Activated CD4-positive, alpha-beta T cell treated with anti-CD3 and anti-CD28 coated beads, Interleukin-2, Interleukin-4, amounts not matched to agents 100 ng/mL and 50 ng/mL, durations not matched to agents 16 hours and 8 hours (primary cell): ENCODE results near the gene XRCC1.
"Not testable (repeated sequence)": the region's sequence is repeated elsewhere in the genome, so short reads cannot be mapped to it uniquely, and the experiment has no call there.

ENCODE experiments used
- DNase-seq: peaks from one replicate; pipeline ENCODE4 v3.0.0-alpha.2; 2020; ENCODE audit warnings: low spot score

The XRCC1 gene

DNA sequence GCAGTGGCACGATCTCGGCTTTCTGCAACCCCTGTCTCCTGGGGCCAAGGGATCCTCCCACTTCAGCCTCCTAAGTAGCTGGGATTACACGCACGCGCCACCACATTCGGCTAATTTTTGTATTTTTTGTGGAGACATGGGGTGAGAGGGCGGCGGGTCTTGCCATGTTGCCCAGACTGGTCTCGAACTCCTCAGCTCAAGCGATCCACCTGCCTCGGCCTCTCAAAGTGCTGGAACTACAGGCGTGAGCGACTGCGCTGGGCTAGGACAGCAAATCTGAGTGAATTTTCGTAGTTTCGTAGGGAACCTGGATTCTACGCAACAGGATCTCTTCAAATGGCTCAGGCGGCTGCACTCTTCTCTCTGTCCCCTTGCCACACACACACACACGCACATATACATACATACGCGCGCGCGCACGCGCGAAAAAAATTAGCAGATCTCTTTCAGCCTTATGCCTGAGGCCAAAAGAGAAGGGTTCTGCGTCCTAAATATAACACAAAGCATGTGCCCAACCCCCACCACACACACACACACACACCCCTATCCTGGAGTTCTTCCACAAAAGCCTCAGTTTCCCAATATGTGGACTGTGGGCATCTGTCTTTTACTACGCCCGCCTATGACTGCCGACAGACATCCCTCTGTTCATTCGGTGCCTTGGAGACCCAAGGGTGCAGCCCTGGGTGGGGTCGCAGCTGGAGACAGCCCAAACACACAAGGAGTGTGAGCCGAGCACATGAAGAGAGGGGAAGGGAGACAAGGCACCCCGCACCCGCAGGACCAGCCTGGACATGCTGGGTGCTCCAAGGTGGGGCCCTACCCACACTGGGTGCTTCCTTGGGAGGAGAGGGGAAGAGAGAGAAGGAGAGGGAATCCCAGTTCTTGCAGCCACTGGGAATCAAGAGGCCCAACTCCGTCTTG, 890 bp upstream of the XRCC1 start:
- no peak for DNase-seq

- no peak for DNase-seq
Measured at GRCh38 chr19:43574424-43575155, 737 bp downstream of the XRCC1 start.

GRCh38 chr19:43572171-43572588, 3.1 kb downstream of the XRCC1 start:
- no peak for DNase-seq

GRCh38 chr19:43570174-43570791, 5.0 kb downstream of the XRCC1 start:
- DNase-seq = no peak

- no peak for DNase-seq
Measured at GRCh38 chr19:43569657-43570056, 5.7 kb downstream of the XRCC1 start.

DNA sequence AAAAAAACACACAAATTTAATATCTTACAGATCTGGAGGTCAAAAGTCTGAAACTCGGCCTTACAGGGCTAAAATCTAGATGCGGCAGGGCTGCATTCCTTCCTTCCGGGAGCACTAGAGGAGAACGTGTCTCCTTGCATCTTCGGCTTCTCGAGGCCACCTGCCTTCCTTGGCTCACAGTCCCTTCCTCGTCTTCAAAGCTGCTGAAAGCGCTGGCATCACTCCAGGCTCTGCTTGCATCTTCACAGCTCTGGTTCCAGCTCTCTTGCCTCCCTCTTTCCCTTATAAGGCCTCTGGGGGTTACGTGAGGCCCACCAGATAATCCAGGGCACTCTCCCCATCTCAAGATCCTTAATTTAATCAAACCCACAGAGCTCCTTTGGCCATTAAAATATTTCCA, 10.5 kb downstream of the XRCC1 start:
- DNase-seq = no peak

GRCh38 chr19:43563816-43564457, 11.4 kb downstream of the XRCC1 start:
- DNase-seq = no peak

- peak; percentile 86 for DNase-seq
Measured at GRCh38 chr19:43562698-43563241, 12.6 kb downstream of the XRCC1 start.

- DNase-seq = no peak
Measured at GRCh38 chr19:43562226-43562697, 13.1 kb downstream of the XRCC1 start.

DNA sequence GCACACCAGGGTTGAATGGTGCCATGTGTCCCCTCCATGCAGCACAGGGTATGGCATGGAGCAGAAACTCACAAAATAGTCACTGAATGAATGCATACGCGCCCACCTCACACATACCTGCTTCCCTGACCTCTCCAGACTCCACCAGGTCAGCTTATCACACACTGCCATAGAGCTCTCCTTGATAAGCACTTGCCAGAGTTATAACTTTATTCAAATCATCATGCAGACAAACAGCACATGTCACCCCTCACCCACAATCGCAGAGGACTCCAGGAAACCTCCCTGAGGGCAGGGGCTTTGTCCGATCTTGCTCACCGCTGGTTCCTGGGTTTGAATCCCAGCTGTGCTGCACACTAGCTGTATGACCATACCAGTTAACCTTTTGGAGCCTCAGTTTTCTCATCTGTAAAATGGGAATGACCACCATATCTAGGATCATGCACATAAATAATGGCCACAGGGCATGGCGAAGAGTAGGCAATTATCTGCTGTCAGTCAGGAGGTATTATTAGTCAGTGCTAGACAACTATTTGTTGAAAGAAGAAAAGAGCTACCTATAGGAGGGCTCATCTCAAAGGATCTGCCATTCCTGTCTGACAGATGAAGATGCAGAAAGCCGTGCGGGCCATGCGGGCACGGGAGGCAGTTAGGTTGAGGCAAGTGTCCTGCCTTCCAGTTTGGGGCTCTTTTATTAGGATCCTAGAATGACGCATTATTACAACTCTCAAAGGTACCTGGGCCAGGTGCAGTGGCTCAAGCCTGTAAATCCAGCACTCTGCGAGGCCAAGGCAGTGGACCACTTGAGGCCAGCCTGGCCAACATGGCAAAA, 14.0 kb downstream of the XRCC1 start:
- DNase-seq = no peak

- no peak for DNase-seq
Measured at GRCh38 chr19:43560687-43561086, 14.6 kb downstream of the XRCC1 start.

DNA sequence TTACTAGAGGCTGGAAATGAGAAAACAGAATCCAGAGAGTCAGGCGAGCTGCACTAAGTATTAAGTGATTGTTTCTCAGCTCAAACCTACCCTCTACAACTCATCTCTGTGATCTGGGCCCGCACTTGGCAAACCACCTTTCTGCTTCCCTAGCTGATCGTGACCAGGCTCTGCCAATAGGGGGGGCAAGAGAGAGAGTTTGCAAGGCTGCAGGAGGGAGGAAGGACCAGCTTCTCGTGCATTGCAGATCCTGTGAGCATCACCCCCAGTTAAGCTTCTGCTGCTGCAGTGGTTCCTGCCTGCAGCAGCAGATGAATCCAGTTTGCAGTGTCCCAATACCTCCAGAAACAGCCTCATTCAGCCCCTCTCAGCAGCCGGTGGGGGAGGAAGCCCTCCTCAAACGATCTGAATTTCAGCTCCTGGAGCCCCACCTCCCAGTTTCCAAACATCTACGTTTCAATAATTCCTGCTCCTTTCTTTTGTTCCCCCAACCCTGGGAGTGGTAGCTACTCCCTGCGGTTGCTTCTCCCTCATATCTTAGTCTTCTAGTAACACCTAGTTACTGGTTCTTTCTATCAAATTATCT, 20.0 kb downstream of the XRCC1 start:
- peak; percentile 85 for DNase-seq

- no peak for DNase-seq
Measured at GRCh38 chr19:43554317-43554895, 20.9 kb downstream of the XRCC1 start.

DNA sequence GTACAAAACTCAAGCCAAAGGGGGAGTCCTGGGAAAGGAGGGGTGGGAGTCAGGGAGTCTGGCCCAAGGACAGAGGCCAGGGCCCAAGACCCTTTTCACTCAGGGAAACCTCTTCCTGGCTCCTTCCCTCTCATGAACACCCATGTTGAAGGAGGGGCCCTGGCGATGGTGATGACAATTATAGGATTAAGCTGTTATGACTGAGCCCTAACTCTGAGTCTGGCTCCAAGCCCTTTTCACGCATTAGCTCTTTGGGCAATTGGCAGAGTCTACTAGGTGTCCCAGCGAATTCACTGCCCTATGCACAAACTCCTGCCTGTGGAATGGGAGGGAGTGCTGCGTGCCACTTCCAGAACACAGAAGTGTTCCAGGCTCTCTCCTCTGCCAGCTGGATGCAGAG, 21.7 kb downstream of the XRCC1 start:
- DNase-seq = no peak

DNA sequence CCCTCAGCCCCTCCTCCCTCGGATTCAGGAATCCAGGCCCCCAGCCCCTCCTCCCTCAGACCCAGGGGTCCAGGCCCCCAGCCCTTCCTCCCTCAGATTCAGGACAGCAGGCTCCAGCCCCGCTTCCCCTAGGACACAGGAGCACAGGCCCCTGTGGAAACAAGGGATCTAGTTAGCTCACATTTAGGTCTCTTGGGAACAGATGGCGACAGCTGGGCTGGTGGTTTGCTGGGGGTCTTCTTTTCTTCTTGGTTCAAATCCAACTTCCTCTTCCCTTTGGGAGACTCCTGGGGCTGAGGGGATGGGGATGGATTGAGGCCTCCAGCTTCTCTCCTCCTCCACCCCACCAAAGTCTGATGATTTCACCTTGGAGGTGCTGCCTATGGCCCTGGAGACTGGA, 22.7 kb downstream of the XRCC1 start:
- no peak for DNase-seq

- DNase-seq = no peak
Measured at GRCh38 chr19:43552198-43552450, 23.2 kb downstream of the XRCC1 start.

DNA sequence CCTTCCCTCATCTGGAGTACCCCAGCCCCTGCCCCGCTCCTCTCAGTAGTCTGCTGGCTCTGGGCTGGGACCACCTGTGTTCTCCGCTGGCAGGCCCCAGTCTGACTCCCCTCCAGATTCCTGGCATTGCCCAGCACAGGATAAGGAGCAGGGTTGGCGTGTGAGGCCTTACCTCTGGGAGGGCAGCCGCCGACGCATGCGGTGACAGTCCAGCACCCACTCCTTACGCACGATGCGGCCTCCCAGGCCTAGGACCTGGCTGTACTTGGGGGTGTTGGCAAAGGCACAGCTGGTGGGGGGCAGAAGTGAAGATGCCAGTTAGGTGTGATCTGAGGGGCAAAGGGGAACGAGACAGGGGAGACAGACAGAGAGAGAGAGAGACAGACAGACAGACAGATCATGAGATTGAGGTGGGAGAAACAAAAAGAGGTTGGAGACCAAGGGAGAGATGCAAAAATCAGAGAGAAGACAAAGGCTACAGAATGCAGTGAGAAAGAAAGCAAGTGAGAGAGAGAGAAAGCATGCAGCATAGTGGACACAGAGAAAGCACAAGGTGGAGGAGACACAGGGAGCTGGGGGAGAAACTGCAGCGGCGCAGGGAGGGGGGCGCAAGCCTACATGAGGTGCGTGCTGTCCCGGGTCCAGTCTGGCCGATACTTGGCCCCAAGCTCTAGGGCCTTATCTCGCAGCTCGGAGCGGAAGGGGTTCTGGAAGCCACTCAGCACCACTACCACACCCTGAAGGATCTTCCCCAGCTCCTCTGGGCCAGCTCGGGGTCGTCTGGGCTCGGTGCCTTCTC, 23.7 kb downstream of the XRCC1 start:
- DNase-seq = no peak

- no peak for DNase-seq
Measured at GRCh38 chr19:43548706-43549105, 26.6 kb downstream of the XRCC1 start.

DNA sequence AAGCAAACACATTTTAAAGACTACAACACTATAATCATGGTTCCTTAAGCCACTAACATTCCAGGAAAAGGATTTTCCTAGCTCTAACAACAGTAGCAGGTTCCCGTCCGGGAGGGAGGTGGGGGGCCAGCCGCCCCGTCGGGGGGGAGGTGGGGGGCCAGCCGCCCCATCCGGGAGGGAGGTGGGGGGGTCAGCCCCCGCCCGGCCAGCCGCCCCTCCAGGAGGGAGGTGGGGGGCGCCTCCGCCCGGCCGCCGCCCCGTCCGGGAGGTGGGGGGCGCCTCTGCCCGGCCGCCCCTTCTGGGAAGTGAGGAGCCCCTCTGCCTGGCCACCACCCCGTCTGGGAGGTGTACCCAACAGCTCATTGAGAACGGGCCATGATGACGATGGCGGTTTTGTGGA, 27.4 kb downstream of the XRCC1 start:
- not testable (repeated sequence) for DNase-seq

- DNase-seq = no peak
Measured at GRCh38 chr19:43546581-43546980, 28.7 kb downstream of the XRCC1 start.
